ENCODE data around the gene RASL10A.

Gene RASL10A

GRCh38 chr22:29319072-29319471 is 3.6 kb upstream of the RASL10A start:
- Histone ChIP-seq H3K79me2 (ENCODE audit: control insufficient read depth, insufficient read depth, low read length, unreplicated experiment) (no peaks in the 10 kb centered on the region), H3K4me1 (ENCODE audit: control insufficient read depth, insufficient read depth, low read length, unreplicated experiment) (no peaks in the 10 kb centered on the region), H3K27ac (ENCODE audit: low read depth, low read length) (no peak overlapping the region), H2AFZ (ENCODE audit: low read length, unreplicated experiment) (no peak overlapping the region), H3K27me3 (ENCODE audit: insufficient read depth, low read length) (peaks cover 24% of the 10 kb centered on the region), H3K36me3 (ENCODE audit: insufficient read depth, low read length) (no peaks in the 10 kb centered on the region), H3K4me3 (ENCODE audit: low read depth, low read length) (no peak overlapping the region)

- Histone ChIP-seq H3K36me3 (ENCODE audit: insufficient read depth, low read length) (no peaks in the 10 kb centered on the region), H3K4me1 (ENCODE audit: control insufficient read depth, insufficient read depth, low read length, unreplicated experiment) (no peaks in the 10 kb centered on the region)
These were observed 2.4 kb upstream of the RASL10A start for GRCh38 chr22:29317827-29318454.

GRCh38 chr22:29316141-29316828 is 788 bp upstream of the RASL10A start:
- Histone ChIP-seq H3K4me1 (ENCODE audit: control insufficient read depth, insufficient read depth, low read length, unreplicated experiment) (peaks cover 4% of the 10 kb centered on the region), H3K27me3 (ENCODE audit: insufficient read depth, low read length) (peaks cover 33% of the 10 kb centered on the region), H3K36me3 (ENCODE audit: insufficient read depth, low read length) (no peaks in the 10 kb centered on the region), H3K4me3 (ENCODE audit: low read depth, low read length) (no peak overlapping the region), H2AFZ (ENCODE audit: low read length, unreplicated experiment) (no peak overlapping the region), H3K79me2 (ENCODE audit: control insufficient read depth, insufficient read depth, low read length, unreplicated experiment) (no peaks in the 10 kb centered on the region), H3K27ac (ENCODE audit: low read depth, low read length) (no peak overlapping the region)

More at GRCh38 chr22:29317827-29318454, 2.4 kb upstream of the RASL10A start:
- Histone ChIP-seq H3K27me3 (ENCODE audit: insufficient read depth, low read length) (peaks cover 33% of the 10 kb centered on the region), H3K4me3 (ENCODE audit: low read depth, low read length) (no peak overlapping the region), H3K79me2 (ENCODE audit: control insufficient read depth, insufficient read depth, low read length, unreplicated experiment) (no peaks in the 10 kb centered on the region), H2AFZ (ENCODE audit: low read length, unreplicated experiment) (no peak overlapping the region), H3K27ac (ENCODE audit: low read depth, low read length) (no peak overlapping the region)

- Histone ChIP-seq H2AFZ (ENCODE audit: low read length, unreplicated experiment) (no peak overlapping the region), H3K36me3 (ENCODE audit: insufficient read depth, low read length) (no peaks in the 10 kb centered on the region), H3K27me3 (ENCODE audit: insufficient read depth, low read length) (peaks cover 33% of the 10 kb centered on the region), H3K4me1 (ENCODE audit: control insufficient read depth, insufficient read depth, low read length, unreplicated experiment) (peaks cover 13% of the 10 kb centered on the region), H3K27ac (ENCODE audit: low read depth, low read length) (no peak overlapping the region), H3K4me3 (ENCODE audit: low read depth, low read length) (peak overlapping the region; percentile 8; the same call in 1 of the 2 replicates), H3K79me2 (ENCODE audit: control insufficient read depth, insufficient read depth, low read length, unreplicated experiment) (no peaks in the 10 kb centered on the region)
These were observed 786 bp downstream of the RASL10A start for GRCh38 chr22:29314537-29315285.

GRCh38 chr22:29313576-29314466 is 1.7 kb downstream of the RASL10A start:
- H3K27ac ChIP-seq (ENCODE audit: low read depth, low read length): no peak overlapping the region
- H3K4me1 ChIP-seq (ENCODE audit: control insufficient read depth, insufficient read depth, low read length, unreplicated experiment): peaks cover 13% of the 10 kb centered on the region
- H2AFZ ChIP-seq (ENCODE audit: low read length, unreplicated experiment): no peak overlapping the region
- H3K36me3 ChIP-seq (ENCODE audit: insufficient read depth, low read length): no peaks in the 10 kb centered on the region
- H3K4me3 ChIP-seq (ENCODE audit: low read depth, low read length): no peak overlapping the region
- no peaks in the 10 kb centered on the region for H3K79me2 ChIP-seq (ENCODE audit: control insufficient read depth, insufficient read depth, low read length, unreplicated experiment)
- peaks cover 33% of the 10 kb centered on the region for H3K27me3 ChIP-seq (ENCODE audit: insufficient read depth, low read length)

- Histone ChIP-seq H3K27me3 (ENCODE audit: insufficient read depth, low read length) (peaks cover 33% of the 10 kb centered on the region), H2AFZ (ENCODE audit: low read length, unreplicated experiment) (no peak overlapping the region), H3K79me2 (ENCODE audit: control insufficient read depth, insufficient read depth, low read length, unreplicated experiment) (no peaks in the 10 kb centered on the region), H3K4me3 (ENCODE audit: low read depth, low read length) (no peak overlapping the region), H3K36me3 (ENCODE audit: insufficient read depth, low read length) (no peaks in the 10 kb centered on the region), H3K4me1 (ENCODE audit: control insufficient read depth, insufficient read depth, low read length, unreplicated experiment) (peaks cover 17% of the 10 kb centered on the region), H3K27ac (ENCODE audit: low read depth, low read length) (no peak overlapping the region)
These were observed 2.3 kb downstream of the RASL10A start for GRCh38 chr22:29313126-29313575.

GRCh38 chr22:29312218-29313125 is 3.0 kb downstream of the RASL10A start:
- H3K27ac ChIP-seq (ENCODE audit: low read depth, low read length): no peak overlapping the region

GRCh38 chr22:29311464-29312217 is 3.9 kb downstream of the RASL10A start:
- Histone ChIP-seq H3K27me3 (ENCODE audit: insufficient read depth, low read length) (peaks cover 31% of the 10 kb centered on the region), H3K36me3 (ENCODE audit: insufficient read depth, low read length) (no peaks in the 10 kb centered on the region), H3K79me2 (ENCODE audit: control insufficient read depth, insufficient read depth, low read length, unreplicated experiment) (no peaks in the 10 kb centered on the region), H3K27ac (ENCODE audit: low read depth, low read length) (peak overlapping the region; percentile 75), H3K4me1 (ENCODE audit: control insufficient read depth, insufficient read depth, low read length, unreplicated experiment) (peaks cover 17% of the 10 kb centered on the region), H3K4me3 (ENCODE audit: low read depth, low read length) (peak overlapping the region; percentile 45; the same call in 1 of the 2 replicates), H2AFZ (ENCODE audit: low read length, unreplicated experiment) (no peak overlapping the region)

More at GRCh38 chr22:29312218-29313125, 3.0 kb downstream of the RASL10A start:
- Histone ChIP-seq H3K4me3 (ENCODE audit: low read depth, low read length) (no peak overlapping the region), H2AFZ (ENCODE audit: low read length, unreplicated experiment) (no peak overlapping the region), H3K36me3 (ENCODE audit: insufficient read depth, low read length) (no peaks in the 10 kb centered on the region), H3K4me1 (ENCODE audit: control insufficient read depth, insufficient read depth, low read length, unreplicated experiment) (peaks cover 17% of the 10 kb centered on the region), H3K79me2 (ENCODE audit: control insufficient read depth, insufficient read depth, low read length, unreplicated experiment) (no peaks in the 10 kb centered on the region), H3K27me3 (ENCODE audit: insufficient read depth, low read length) (peaks cover 33% of the 10 kb centered on the region)

- H3K27me3 ChIP-seq (ENCODE audit: insufficient read depth, low read length): peaks cover 24% of the 10 kb centered on the region
- H3K79me2 ChIP-seq (ENCODE audit: control insufficient read depth, insufficient read depth, low read length, unreplicated experiment): no peaks in the 10 kb centered on the region
- H3K27ac ChIP-seq (ENCODE audit: low read depth, low read length): peak overlapping the region; percentile 75
- no peaks in the 10 kb centered on the region for H3K36me3 ChIP-seq (ENCODE audit: insufficient read depth, low read length)
- no peak overlapping the region for H2AFZ ChIP-seq (ENCODE audit: low read length, unreplicated experiment)
- peak overlapping the region; percentile 45; the same call in 1 of the 2 replicates for H3K4me3 ChIP-seq (ENCODE audit: low read depth, low read length)
- H3K4me1 ChIP-seq (ENCODE audit: control insufficient read depth, insufficient read depth, low read length, unreplicated experiment): peaks cover 17% of the 10 kb centered on the region
These were observed 4.6 kb downstream of the RASL10A start for GRCh38 chr22:29310863-29311339.
